SH-SY5Y (cell line): ENCODE results near the gene LSM4.

ENCODE experiments used
- GATA2 ChIP-seq: IDR thresholded peaks from 2 replicates; pipeline ENCODE4 v1.6.1; 2011; ENCODE audit warnings: mild to moderate bottlenecking, low read depth, low read length
- GATA3 ChIP-seq: IDR thresholded peaks from 2 replicates; pipeline ENCODE4 v1.6.1; 2011; ENCODE audit warnings: low read depth, mild to moderate bottlenecking, low read length, moderate library complexity

The LSM4 gene

DNA sequence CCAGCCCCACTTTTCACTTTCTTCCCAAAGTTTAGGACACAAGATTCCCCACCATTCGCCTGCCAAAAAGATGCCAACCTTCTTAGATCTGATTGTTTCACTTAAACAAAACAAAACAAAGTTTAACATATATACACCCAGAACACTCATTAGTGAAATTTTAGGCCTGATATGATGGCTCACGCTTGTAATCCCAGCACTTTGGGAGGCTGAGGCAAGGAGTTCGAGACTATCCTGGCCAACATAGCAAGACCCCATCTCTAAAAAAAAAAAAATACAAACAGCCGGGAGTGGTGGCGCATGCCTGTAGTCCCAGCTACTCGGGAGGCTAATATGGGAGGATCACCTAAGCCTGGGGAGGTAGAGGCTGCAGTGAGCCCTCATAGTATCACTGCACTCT, 22.4 kb upstream of the LSM4 start:
- TF ChIP-seq GATA3 (no peak), GATA2 (no peak)

DNA sequence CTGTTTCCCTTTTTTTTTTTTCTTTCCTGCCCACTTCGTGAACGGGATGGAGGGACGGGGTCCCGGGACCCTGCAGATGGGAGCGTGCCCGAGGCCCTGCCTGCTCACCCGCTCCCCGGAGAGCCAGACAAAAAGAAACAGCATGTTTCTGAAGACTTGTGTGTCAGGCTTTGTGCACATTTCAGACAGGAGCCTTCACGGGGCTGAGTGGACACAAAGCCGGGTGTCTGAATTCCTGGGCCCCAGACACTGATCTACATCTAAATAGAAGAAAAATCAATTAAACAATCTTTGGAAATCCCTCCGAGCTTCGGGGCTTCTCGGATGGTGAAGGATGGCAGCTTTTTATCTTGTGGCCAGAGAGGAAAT, 21.7 kb upstream of the LSM4 start:
- no peak for TF ChIP-seq GATA3
- TF ChIP-seq GATA2, result no peak

- TF ChIP-seq GATA2 (no peak), GATA3 (no peak)
Observed at GRCh38 chr19:18342090-18342632, 19.3 kb upstream of the LSM4 start.

GRCh38 chr19:18340990-18341868, 18.4 kb upstream of the LSM4 start:
- no peak for TF ChIP-seq GATA3
- no peak for TF ChIP-seq GATA2

DNA sequence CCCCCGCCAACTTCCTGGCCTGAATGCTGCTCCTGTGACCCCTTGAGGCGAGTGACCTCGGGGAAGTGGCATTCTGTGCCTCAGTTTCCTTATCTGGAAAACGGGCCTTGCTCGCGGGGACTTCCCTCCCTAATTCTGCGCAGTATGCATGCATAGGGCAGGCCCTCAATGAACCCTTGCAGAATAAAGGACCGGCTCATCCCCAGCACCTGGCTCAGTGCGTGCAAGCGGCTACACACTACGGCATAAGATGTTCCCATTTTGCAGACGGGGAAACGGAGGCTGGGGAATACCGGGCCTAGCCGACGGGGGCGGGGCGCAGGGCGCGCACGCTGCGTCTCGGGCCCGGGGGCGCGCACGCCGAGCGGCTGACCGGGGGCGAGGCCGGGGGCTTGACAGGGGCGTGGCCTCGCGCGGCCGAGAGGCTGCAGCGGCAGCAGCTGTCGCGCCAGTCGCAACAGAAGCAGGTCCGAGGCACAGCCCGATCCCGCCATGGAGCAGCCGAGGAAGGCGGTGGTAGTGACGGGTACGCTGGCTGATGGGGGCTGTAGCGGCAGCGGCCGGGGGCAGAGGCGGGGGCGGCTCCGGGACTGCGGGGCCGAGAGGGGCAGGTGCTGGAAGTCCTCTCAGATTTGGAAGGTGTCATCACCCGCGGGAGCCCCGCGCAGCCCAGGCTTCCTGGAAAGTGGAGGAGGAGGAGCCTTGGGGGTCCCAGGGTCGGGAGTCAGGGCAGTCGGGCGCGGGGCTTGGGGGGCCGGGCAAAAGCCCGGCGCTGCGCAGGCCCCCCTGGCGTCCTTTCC, 17.5 kb upstream of the LSM4 start, which contains the start of gene PGPEP1:
Gene PGPEP1 (plus strand): TSS at position 409 of the 800 bp plus-strand sequence. CDS start 84 bp downstream, at position 493.
- TF ChIP-seq GATA3 (no peak), GATA2 (no peak)

GRCh38 chr19:18339723-18340122, 16.8 kb upstream of the LSM4 start:
- no peak for TF ChIP-seq GATA2
- no peak for TF ChIP-seq GATA3

DNA sequence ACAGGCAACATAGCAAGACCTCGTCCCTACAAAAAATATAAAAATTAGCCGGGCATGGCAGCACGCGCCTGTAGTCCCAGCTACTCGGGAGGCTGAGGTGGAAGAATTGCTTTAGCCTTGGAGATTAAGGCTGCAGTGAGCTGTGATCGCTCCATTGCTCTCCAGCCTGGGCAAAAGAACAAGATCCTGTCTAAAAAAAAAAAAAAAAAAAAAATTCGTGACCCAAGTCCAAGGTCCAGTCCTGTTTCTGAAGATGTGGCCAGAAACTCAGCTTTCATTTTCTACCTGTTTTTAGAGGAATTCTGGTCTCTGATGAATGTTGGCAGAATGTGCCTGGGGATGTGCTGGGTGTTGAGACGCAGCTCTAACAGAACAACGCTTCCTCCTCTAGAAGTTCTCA, 15.7 kb upstream of the LSM4 start:
- no peak for TF ChIP-seq GATA2
- TF ChIP-seq GATA3, result no peak

- TF ChIP-seq GATA3 (no peak), GATA2 (no peak)
Observed at GRCh38 chr19:18336121-18336520, 13.2 kb upstream of the LSM4 start.

DNA sequence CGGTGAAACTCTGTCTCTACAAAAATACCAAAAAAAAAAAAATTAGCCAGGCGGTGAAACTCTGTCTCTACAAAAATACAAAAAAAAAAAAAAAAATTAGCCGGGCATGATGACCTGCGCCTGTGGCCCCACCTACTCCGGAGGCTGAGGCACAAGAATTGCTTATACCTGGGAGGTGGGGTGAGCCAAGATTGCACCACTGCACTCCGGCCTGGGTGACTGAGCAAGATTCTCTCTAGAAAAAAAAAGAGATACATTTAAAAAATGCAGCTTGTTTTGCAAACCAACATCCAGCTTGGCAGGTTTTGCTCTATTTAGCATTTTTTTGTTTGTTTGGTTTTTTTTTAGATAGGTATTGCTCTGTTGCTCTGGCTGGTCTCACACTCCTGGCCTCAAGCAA, 10.8 kb upstream of the LSM4 start:
- no peak for TF ChIP-seq GATA2
- no peak for TF ChIP-seq GATA3

DNA sequence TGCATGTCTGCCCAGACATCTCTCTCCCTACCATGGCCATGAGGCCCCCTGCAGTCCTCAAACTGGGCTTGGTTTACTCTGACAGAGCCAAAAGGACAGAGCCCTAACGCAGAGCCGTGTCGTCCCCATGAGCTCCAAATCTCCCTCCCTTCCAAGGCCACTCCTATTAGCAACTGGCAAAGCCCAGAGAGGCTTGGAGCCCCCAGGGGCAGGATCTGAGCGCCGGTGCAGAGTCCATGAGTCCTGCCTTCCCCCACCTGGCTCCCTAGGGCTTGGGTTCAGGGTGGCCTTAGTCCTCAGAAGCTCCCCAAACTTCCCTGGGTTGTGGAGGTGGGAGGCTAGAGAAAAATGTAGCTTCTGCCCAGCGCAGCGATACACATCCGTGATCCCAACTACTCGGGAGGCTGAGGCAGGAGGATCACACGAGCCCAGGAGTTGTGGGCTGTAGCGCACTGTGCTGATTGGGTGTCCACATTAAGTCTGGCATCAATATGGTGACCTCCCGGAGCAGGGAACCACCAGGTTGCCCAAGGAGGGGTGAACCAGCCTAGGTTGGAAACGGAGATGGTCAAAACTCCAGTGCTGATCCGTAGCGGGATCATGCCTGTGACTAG, 10.1 kb upstream of the LSM4 start:
- no peak for TF ChIP-seq GATA3
- TF ChIP-seq GATA2, result no peak

- no peak for TF ChIP-seq GATA2
- no peak for TF ChIP-seq GATA3
Observed at GRCh38 chr19:18330868-18331267, 8.0 kb upstream of the LSM4 start.

DNA sequence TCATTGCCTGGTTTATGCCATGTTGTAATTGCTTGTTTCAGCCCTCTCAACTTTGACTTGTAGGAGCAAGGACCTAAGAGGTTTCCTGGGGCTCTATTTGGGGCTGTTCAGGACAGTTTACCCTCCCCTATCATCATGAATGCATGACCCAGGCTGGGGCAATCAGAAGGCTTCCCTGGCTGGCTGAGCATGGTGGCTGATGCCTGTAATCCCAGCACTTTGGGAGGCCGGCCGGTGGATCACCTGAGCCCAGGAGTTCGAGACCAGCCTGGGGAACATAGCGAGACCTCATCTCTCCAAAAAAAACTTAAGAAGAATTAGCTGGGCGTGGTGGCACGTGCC, 6.1 kb upstream of the LSM4 start:
- TF ChIP-seq GATA2 (no peak), GATA3 (no peak)

DNA sequence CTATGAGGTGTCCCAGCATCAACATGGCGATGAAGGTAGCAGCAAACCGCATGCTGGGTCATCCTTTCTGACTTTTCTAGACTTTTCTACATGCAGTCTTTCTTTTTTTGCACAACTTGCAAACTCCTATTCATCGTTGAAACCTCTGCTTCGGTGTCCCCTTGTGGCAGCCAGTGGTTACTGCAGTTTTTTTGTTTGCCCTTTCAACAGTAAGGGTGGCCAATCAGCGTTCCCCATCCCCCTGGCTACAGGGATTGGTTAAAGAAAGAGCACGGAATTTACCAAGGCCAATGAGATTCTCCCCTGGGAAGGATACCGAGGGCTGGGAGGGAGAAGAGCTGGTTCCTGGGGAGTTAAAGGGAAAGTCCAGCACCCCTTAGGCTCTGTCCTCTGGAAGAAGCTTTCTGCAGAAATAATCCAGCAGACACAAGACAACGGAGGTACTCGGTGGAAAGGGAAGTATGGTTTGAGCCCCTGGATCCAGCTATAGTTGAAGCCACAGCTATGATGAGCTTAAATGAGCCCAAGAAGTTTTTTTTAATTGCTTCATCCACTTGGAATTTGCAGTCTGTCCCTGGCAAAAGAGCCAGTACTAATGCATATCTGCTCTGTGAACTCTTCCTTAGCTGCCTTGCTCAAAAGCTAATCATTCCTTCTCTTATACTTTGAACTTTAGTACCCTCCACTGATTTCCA, 5.6 kb upstream of the LSM4 start:
- TF ChIP-seq GATA3, result no peak
- TF ChIP-seq GATA2, result no peak

GRCh38 chr19:18326772-18327171, 3.9 kb upstream of the LSM4 start:
- TF ChIP-seq GATA2 (no peak), GATA3 (no peak)
